NCI-H345 treated with DMSO at 0.1 percent for 48 hours (cell line): ENCODE measurements around the gene CAMK1D.
"Not testable (repeated sequence)": the region's sequence is repeated elsewhere in the genome, so short reads cannot be mapped to it uniquely, and the experiment has no call there.

Experiments
- DNase-seq: peaks from one replicate; lab custom pipeline; 2025; ENCODE audit not compliant: unreplicated experiment; lab: John Stamatoyannopoulos, UW

CAMK1D gene

DNA sequence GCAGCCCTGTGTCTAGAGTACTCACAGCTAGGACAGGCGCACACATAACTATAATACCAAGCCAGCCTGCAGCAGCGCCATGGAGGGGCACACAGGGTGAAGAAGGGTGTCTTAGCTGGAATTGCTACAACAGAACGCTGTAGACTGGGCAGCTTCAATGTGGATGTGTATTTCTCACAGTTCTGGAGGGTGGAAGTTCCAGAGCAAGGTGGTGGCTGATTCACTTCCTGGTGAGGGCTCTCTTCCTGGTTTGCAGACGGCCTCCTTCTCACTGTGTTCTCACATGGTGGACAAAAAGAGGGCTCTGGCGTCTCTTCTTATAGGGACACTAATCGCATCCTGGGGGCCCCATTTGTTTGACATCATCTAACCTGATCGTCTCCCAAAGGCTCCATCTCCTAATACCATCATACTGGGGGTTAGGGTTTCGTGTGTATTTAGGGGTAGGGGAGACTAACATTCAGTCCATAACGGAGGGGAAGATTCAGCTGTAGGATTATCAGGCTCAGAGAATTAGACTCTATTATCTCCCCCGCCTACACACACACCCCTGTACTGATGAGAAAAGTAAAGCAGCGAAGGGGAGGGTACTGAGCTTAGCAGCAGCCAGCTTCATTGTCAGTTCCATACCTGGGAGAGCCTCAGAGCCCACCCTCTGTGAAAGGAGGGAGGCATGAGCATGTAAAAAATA is 363.1 kb downstream of the CAMK1D start:
- no peak for DNase-seq

DNA sequence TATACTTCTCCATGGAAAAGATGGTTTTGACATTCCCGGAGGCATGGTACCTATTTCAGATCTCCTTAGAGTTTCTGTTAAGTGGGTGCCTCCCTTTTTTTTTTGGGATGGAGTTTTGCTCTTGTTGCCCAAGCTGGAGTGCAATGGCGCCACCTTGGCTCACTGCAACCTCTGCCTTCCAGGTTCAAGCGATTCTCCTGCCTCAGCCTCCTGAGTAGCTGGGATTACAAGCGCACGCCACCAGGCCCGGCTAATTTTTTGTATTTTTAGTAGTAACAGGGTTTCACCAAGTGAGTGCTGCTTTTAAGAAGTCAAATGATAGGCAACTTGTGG is 363.6 kb downstream of the CAMK1D start:
- DNase-seq = not testable (repeated sequence)

DNA sequence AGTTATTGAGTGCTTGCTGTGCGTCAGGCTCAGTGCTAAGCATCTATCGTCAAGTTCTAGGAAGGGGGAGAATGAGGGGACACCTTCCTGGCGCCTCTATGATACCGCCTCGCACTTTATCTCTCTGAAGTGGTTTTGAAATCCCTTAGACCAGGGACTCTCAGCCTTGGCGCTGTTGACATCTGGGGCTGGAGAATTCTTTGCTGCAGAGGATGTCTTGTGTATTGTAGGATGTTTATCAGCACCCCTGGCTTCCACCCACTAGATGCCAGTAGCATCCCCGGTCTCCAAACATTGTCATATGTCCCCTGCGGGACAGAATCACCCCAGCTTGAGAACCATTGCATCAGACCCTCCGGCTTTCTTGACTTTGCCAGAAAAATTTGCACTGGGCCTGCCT is 366.7 kb downstream of the CAMK1D start:
- DNase-seq = no peak

DNA sequence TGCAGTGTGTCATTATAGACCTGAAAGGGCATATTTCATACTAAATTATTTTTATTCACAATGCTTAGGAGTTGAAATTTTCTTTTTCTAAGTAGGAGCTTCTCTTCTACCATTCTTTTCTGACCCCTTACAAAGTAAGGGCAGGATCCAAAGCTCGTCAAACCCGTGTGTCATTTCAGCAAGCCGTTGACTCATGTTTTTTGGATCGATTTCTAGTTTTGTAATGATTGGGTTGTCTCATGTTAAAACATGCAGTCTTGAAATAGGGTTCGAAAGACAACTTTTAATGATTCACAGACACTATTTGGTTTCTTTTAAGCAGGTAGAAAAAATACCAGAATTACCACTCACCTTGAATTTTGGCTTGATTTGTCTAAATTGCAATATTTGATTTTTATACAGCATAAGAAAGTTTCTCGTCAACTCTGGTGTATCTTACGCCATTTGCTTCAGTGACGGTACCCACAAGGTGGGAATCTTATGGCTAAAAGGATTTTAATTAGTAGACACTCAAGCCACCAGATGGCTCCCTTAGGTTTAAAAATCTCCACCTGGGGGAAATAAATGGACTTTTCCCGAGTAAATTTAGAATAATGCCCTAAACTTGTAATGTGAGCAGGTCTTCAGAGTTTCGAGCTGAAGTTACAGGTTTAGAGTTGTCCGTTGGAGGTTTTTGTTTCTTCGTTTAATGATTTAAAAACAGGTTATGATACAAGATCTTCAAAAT is 368.8 kb downstream of the CAMK1D start:
- DNase-seq = no peak

DNA sequence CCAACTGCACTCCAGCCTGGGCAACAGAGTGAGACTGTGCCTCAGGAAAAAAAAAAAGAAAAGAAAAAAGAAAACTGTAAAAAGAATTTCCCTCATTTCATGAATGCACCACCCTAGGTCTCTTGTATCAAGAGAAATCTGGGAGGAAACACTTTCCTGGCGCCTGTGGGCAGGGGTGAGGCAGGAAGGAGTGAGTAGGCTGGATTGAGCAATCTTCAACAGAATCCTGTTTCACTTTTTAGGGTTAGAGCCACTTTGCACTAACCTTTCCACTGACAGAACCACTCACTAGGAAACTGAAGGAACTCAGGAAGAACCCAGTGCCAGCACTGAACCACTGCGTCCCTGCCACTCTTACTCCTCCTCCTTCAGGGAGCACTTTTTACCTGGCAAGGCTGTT is 370.0 kb downstream of the CAMK1D start:
- DNase-seq = no peak

DNA sequence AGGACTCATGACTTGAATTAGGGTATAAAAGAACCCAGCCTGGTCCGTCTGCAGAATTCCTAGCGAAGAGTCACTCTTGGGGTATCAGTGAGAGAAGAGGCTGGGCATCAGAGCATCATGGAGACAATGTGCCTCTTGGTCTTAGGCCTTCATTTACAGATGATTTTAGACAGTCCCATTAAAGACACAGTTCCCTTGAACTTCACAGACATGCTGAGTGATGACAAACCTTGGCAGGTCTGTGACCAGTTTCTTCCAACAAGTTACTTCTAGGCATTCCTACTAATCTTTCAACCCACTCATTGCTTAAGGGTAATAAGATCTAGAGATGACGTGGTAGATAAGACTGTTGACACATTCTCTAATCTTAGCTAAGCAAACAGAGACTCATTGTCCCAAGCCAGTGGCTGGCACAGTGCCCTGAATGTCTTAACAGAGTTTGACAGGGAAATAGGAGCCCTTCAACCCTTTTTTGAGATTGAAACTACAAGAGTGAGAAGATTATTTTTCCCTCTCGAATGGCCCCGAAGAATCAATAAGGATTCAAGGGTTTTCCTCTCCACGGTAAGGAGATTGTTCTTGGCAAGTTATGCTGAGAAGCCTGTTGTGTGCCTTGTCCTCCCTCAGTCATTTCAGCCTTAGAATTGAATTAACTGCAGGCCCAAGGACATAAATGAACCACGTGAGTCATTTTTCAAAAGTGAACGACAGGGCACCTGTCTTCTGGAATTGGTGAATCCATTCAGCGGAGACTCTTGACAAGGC is 371.1 kb downstream of the CAMK1D start:
- peak; percentile 38 for DNase-seq

DNA sequence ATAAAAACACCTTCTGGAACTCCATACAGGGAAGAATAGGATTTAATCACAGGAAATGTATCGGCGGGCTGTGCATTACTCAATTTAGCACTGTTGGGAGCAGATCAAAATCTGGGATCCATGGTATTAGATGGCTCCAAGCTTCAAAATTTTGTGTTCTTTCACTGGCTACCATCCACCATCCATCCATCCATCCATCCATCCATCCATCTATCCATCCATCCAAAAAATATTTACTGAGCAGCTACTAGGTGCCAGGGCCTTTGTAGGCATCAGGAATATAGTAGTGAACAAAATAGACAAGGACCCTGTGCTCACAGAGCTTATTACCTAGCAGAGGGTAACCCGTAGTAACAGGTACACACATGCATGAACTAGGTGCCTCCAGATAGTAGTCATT is 372.0 kb downstream of the CAMK1D start:
- DNase-seq = no peak

DNA sequence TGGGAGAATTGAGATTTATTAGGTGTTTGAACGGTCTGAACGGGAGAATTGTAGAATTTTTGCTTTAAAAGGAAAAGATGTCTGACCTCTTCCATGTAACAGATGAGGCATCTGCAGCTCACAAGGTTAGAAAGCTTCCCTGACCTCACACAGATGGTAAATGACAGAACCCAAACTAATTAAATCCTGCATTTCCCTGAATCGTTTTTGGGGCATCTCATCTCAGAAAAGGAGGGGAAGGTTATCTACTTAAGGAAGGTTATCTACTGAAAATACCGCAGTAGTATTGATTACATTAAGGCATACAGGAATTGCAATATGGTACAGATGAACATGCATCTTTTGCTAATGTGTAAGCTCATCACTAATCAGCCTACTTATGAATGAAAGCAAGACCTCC is 373.9 kb downstream of the CAMK1D start:
- DNase-seq = no peak

DNA sequence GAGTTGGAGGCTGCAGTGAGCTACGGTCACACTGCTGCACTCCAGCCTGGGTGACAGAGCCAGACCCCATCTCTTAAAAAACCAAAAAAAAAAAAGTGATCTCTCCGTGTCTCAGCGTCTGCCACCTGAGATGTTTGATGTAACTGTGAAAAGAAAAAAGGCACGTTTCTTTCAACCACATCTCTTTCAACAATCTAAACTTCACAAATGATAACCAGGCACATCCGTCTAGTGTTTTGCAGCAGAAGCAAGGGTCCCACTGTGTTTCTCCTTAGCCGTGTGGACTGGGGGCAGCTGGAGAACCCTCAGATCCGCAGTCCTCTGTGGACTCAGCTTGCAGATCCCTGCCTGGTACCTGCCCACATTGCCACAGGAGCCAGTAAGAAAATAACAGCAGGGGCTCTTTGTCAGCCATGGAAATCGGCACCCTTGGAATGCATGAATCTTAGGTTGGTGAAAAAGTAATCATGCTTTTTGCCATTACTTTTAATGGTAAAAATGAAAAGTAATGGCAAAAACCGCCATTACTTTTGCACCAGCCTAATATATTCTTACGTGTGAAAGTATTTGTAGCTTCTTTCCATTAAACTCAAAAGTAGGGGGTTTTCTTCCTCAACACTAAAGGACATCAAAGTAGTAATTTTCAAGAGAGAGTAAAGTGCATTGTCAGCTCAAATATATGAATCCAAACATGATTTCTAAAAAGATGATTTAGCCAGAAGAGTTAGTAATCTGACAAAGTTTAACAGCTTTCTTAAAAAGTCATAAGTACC is 375.6 kb downstream of the CAMK1D start:
- no peak for DNase-seq

DNA sequence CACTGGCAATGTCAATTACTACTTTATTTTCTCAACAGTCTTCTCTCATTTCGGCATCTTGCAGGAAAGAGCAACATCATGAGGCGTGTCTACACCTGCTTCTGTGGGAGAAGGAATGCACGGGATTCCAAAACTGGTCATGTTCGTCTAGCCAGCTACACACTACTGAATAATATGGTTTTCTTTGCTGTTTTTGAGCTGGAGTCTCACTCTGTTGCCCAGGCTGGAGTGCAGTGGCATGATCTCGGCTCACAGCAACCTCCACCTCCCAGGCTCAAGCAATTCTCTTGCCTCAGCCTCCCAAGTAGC is 376.2 kb downstream of the CAMK1D start:
- DNase-seq = not testable (repeated sequence)

DNA sequence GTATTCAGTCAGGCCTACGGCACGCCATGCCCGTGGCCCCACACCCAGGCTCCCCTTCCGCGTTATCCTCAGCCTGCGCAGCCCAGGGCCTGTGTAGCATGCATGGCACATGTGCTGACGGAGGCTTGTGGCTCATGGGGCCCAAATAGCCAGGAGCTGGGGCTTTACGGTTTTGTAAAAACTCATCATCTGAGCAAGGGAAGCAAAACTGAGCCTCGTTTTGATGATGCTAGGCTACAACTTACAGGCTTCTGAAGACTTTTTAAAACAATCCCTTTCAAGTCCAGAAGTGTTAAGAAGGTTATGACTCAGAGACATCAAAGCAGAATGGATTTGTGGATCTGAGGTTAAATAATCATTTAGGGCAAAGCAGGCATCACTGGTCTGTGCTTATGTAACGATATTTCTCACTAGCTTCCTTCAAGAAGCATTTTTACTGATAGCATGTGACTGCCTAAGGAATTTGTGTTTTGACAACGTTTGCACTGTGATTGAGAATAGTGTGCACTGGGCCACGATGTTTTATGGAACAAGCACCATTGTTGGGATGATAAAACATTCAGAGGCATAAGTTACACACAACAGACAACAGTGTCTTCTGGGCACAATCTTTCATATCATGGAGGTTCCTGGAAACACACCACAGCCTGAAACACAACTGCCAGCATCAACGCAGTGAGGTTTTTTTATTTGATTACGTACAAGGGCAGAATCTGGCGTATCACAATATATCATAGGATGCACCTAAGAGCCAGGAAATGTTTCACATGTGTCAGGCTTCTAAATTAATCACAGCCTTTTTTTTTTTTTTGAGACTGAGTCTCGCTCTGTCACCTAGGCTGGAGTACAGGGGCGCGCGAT is 377.9 kb downstream of the CAMK1D start:
- no peak for DNase-seq

DNA sequence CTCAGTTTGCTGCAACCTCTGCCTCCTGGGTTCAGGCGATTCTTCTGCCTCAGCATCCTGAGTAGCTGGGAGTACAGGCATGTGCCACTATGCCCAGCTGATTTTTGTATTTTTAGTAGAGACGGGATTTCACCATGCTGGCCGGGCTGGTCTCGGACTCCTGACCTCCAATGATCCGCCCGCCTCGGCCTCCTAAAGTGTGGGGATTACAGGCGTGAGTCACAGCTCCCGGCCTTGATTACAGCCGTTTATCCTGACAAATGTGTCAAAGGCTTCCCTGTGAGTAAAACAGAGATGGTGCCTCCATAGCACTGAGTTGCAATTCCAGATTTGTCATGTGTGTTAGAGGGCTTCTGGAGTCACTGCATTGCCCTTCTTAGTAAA is 378.5 kb downstream of the CAMK1D start:
- DNase-seq = no peak

DNA sequence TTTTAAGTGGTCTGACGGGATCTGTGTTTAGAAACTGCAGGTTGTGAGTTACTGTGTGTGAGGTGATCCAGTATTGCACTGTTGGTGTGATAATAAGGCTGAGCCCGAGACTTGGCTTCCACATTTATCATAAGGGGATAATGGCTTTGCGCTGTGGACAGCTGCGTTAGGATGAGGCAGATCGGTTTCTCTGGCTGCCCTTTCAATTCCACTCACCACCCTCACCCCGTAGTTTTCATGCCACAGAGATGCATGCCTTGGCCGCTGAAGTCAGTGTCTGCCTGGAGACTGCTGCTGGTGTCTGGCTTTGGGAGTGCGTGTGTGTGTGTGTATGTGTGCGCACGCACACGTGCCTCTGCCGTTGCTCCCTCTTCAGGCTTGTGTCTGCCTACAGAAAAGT is 379.1 kb downstream of the CAMK1D start:
- no peak for DNase-seq

DNA sequence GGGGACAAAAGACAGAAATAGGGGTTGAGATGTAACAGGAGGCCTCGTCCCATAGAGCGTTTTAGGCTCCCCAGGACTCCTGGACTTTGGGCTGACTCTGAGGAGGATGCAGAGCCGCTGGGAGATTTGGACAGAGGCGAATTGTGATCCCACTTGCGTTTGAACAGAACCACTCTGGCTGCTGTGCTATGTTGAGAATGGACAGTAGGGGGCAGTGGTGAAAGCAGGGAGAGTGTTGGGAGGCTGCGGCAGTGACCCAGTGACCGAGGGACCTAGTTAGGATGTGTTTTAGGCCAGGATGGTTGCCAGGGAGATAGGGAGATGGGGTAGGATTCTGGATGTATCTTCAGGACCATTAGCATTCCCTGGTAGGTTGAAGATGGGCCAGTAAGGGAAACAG is 380.5 kb downstream of the CAMK1D start:
- no peak for DNase-seq

DNA sequence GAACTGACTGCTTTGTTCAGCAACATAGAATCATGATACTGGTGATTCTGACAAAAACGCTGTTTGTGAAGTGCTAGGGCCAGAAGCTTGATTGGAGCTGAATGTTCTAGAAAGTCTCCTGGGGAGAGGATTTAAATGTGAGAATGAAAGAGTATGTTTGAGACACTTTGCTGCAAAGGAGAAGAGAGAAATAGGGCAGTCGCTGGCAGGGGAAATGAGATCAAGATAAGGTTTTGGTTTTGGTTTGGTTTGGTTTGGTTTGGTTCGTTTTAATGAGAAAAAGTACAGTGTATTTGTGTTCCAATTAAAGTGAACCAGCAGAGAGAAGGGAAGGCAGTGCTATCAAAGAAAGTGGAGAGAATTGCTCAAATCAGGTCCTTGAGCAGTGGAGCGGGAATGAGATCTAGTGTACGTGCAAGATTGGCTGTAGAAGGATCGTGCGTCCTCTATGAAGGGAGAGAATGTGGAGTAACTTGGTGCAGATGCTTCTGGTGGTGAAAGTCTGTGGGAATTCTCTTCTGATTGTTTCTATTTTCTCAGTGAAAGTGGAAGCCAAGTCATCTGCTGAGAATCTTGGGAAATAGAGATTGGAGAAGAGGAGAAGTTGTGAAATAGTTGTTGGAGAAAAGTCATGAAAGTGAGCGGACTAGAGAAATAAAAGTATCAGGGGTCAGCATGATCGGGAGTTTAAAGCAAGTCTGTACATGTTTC is 381.6 kb downstream of the CAMK1D start:
- DNase-seq = no peak

DNA sequence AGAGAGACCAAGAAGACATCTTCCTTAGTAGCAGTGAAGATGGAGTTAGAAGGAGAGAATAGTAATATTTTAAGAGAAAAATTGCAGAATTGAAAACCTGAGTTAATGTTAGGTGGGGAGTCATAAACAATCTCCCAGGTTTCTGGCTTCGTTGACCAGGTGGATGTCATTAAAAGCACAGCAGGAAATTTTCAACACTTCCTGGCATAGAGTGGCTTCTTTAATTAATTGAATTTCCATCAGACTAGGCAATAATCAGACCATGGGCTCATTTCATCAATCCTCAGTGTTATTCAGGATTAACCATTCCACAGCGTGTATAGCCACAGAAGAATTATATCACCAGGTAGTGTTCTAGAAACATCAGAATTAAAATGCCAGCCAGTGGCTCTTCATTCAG is 383.9 kb downstream of the CAMK1D start:
- no peak for DNase-seq

DNA sequence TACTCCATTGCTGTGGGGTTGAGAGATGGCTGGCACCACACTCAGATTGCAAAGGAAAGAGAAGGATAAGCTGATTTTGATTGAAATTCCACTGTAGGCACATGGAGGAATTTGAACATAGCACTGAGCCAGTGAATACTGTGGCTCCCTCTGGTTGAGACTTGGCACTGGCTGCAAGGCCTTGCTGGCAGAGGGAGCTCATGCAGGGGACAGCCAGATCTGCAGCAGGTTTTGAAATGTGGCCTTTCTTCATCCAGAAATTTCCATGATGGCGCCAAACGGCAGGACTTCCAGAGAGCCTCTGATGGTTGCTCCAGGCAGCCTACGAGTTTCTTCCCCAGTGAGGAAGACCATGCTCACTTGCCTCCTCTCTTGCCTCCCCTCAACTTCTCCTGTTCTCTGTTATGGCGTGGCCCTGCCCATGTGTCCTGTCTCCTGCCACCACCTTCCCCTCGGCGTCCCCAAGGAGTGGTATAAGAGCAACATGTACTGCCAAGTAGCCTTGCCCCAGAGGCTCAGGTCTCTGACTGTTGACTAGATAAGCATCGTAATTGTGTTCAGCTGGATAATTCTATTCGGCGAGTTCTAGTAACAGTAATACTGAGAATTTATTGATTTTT is 386.6 kb downstream of the CAMK1D start:
- DNase-seq = no peak

DNA sequence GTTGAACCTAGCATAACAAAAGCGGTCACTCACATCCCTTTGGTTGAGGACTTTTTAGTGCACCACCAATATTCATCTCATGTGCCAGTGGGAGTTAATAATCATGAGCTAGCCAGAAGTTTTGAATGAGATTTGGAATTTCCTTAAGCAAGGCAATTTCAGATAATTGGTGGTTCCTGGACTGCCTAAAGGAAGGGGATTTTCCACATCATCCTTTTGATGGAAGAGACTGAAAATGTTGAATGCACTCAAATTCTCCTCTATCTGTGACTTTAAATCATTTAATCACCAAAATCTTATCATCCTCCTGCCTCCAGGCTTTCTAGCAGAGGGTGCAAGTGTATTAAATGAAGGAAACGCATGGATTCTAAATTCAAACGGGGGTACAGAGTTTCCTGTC is 391.5 kb downstream of the CAMK1D start:
- DNase-seq = no peak

DNA sequence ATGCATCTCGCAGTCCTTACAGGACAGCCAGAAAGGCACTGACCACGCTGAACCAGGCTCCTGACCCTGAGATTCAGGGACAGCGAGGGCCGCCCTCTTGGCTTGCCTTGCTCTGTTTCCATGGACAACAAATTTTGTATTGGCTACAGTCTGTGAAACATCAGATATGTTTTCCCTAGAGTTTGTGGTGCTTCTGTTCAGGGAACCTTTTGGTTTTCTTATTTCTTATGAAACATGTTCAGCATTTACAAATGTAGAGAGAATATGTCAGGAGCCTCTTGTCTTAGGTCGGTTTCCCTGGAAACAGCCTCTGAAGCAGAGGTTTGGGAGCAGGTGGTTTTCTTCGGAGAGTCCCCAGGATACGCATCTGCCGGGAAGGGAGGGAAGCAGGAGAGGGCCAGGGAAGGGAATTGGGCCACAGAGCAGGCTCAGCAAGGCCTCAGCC is 392.0 kb downstream of the CAMK1D start:
- DNase-seq = no peak

DNA sequence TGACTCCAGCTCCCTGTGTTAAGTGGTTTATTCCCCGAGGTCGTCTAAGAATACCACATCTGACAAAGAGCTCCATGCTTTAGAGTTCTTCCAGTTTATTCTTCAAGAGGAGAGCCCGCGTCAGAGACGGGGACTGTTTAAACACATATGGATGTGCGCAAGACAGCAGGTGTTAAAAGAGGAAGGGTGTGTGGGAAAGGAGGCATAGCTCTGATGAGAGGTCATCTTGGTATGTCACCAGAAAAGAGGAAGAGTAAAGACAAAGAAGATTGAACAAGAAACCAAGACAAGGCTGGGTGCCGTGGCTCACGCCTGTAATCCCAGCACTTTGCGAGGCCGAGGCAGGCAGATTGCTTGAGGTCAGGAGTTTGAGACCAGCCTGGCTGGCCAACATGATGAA is 393.4 kb downstream of the CAMK1D start:
- DNase-seq = no peak
